HCT116 (cell line): ENCODE data around the gene GLOD4. TPM values are rescaled to one million over a fixed set of nuclear protein-coding genes. Genes with fewer than 3 reads are reported as not detected.

Source experiments
- ATAC-seq: fragments of 200-7000 bp; cut with Tn5 transposase; 2 replicates; pipeline ENCODE4 v1.9.1; 2020; ENCODE audit warnings: mild to moderate bottlenecking, moderate library complexity
- BruUV-seq: library from RNA; stranded (reverse); fragments of 400-500 nt; replicated peaks from 2 replicates; lab custom pipeline; 2021; lab: Mats Ljungman, UMichigan
- CTCF ChIA-PET: fragments of 300-600 bp; sonication (Branson Sonifier 250); formaldehyde crosslinking; loops from one replicate; lab custom pipeline; 2021; ENCODE audit warnings: antibody characterized with exemption; lab: Charles Lee
- POLR2A ChIA-PET: fragments of 300-600, 350-600 bp; sonication (Branson Sonifier 250); formaldehyde crosslinking; loops from one replicate; lab custom pipeline; 2021; ENCODE audit warnings: antibody characterized with exemption; lab: Charles Lee
- RAD21 ChIA-PET, 2 experiments: fragments of 300-600 bp; sonication (Branson Sonifier 250); formaldehyde crosslinking; loops; one replicate each; lab custom pipeline; 2023; ENCODE audit warnings: low total read pairs in 2 of 2; ENCODE audit not compliant: uncharacterized antibody in 2 of 2, unreplicated experiment in 2 of 2, low non-redundant PET in 1 of 2; lab: Charles Lee
- DNase-seq: peaks from one replicate; pipeline ENCODE4 v3.0.0-alpha.2; 2010; ENCODE audit warnings: low read depth, low spot score
- H2AFZ ChIP-seq: fragments of 200-600 bp; shearing (Covaris generic), sonication (generic); 2 replicates; pipeline ENCODE4 v1.6.1; 2017; ENCODE audit warnings: low read depth, mixed run types, mixed read lengths, antibody characterized with exemption, low read length; ENCODE audit not compliant: poor library complexity, severe bottlenecking
- H3K27ac ChIP-seq: 2 replicates; pipeline ENCODE4 v1.5.1; 2012; ENCODE audit warnings: low read depth, low read length
- H3K27me3 ChIP-seq: fragments of 200-600 bp; sonication (generic); 2 replicates; pipeline ENCODE4 v1.6.1; 2016; ENCODE audit warnings: mixed run types, low read length, mixed read lengths; ENCODE audit not compliant: insufficient read depth
- H3K36me3 ChIP-seq, 2 experiments: fragments of 200-500 bp in 1 of 2; fragments of 200-600 bp in 1 of 2; sonication (Bioruptor generic) in 1 of 2; sonication (generic) in 1 of 2; 2 replicates each; pipeline versions ENCODE4 v1.5.1 to v1.6.1; 2014 to 2016; ENCODE audit warnings: low read length in 2 of 2, inconsistent platforms in 1 of 2, mixed read lengths in 1 of 2, mixed run types in 1 of 2; ENCODE audit not compliant: insufficient read depth in 2 of 2, control insufficient read depth in 1 of 2
- H3K4me1 ChIP-seq, 2 experiments: fragments of 200-600 bp in 1 of 2; sonication (generic) in 1 of 2; 2 replicates each; pipeline versions ENCODE4 v1.5.1 to v1.6.1; 2012 to 2017; ENCODE audit warnings: low read length in 2 of 2, inconsistent platforms in 1 of 2, mild to moderate bottlenecking in 1 of 2, mixed read lengths in 1 of 2, mixed run types in 1 of 2, moderate library complexity in 1 of 2; ENCODE audit not compliant: insufficient read depth in 2 of 2, control insufficient read depth in 1 of 2
- H3K4me2 ChIP-seq: fragments of 200-600 bp; sonication (generic); 2 replicates; pipeline ENCODE4 v1.6.1; 2017; ENCODE audit warnings: mixed run types, low read length, mixed read lengths
- H3K4me3 ChIP-seq, 2 experiments: fragments of 200-600 bp in 1 of 2; sonication (generic) in 1 of 2; replicated peaks in 1 of 2; 2 replicates each; pipeline ENCODE4 v1.5.1; 2011 to 2016; ENCODE audit warnings: low read length in 2 of 2, control low read depth in 1 of 2, low read depth in 1 of 2, mild to moderate bottlenecking in 1 of 2, mixed read lengths in 1 of 2, mixed run types in 1 of 2
- H3K79me2 ChIP-seq: fragments of 200-600 bp; sonication (generic); 2 replicates; pipeline ENCODE4 v1.6.1; 2017; ENCODE audit warnings: mild to moderate bottlenecking, mixed run types, low read length, moderate library complexity, mixed read lengths; ENCODE audit not compliant: insufficient read depth
- H3K9ac ChIP-seq: fragments of 200-600 bp; sonication (generic); 2 replicates; pipeline ENCODE4 v1.6.1; 2016; ENCODE audit warnings: low read length, mixed read lengths
- H3K9me2 ChIP-seq: fragments of 200-600 bp; sonication (generic), shearing (Covaris generic); 2 replicates; pipeline ENCODE4 v1.6.1; 2017; ENCODE audit warnings: mixed run types, mild to moderate bottlenecking, moderate library complexity; ENCODE audit not compliant: insufficient read depth
- H3K9me3 ChIP-seq, 2 experiments: fragments of 200-500 bp in 1 of 2; fragments of 200-600 bp in 1 of 2; sonication (Bioruptor generic) in 1 of 2; sonication (generic) in 1 of 2; 2 replicates each; pipeline ENCODE4 v1.6.1; 2014 to 2017; ENCODE audit warnings: low read length in 2 of 2, mixed read lengths in 2 of 2, inconsistent platforms in 1 of 2, low read depth in 1 of 2, mild to moderate bottlenecking in 1 of 2, mixed run types in 1 of 2, moderate library complexity in 1 of 2; ENCODE audit not compliant: control insufficient read depth in 1 of 2, insufficient read depth in 1 of 2
- H4K20me1 ChIP-seq: fragments of 200-600 bp; sonication (generic), shearing (Covaris generic); 2 replicates; pipeline ENCODE4 v1.6.1; 2017; ENCODE audit warnings: mixed run types, mild to moderate bottlenecking, moderate library complexity; ENCODE audit not compliant: insufficient read depth
- ATF3 ChIP-seq: IDR thresholded peaks from 2 replicates; pipeline ENCODE4 v1.6.1; 2012
- CBX3 ChIP-seq: IDR thresholded peaks from 2 replicates; pipeline ENCODE4 v1.6.1; 2012; ENCODE audit warnings: low read depth
- CEBPB ChIP-seq: IDR thresholded peaks from 2 replicates; pipeline ENCODE4 v1.6.1; 2012; ENCODE audit warnings: low read depth
- CTCF ChIP-seq, 3 experiments: fragments of 200-600 bp in 1 of 3; sonication (generic) in 1 of 3; IDR thresholded peaks in 2 of 3; conservative IDR thresholded peaks in 1 of 3; 2 replicates each; pipeline ENCODE4 v1.5.1; 2012 to 2017; ENCODE audit warnings: low read depth in 2 of 3, low read length in 2 of 3, antibody characterized with exemption in 1 of 3, borderline replicate concordance in 1 of 3, control low read depth in 1 of 3, mild to moderate bottlenecking in 1 of 3, mixed read lengths in 1 of 3, mixed run types in 1 of 3, moderate library complexity in 1 of 3; ENCODE audit not compliant: insufficient read depth in 1 of 3
- EGR1 ChIP-seq: IDR thresholded peaks from 2 replicates; pipeline ENCODE4 v1.6.1; 2012; ENCODE audit warnings: low read depth
- EZH2phosphoT487 ChIP-seq: fragments of 200-600 bp; IDR thresholded peaks from 2 replicates; pipeline ENCODE4 v1.6.1; 2018; ENCODE audit warnings: antibody characterized with exemption, borderline replicate concordance
- FOSL1 ChIP-seq: IDR thresholded peaks from 2 replicates; pipeline ENCODE4 v1.6.1; 2012; ENCODE audit warnings: low read depth
- JUND ChIP-seq: IDR thresholded peaks from 2 replicates; pipeline ENCODE4 v1.6.1; 2012
- MAX ChIP-seq: IDR thresholded peaks from 2 replicates; pipeline ENCODE4 v1.6.1; 2012
- POLR2A ChIP-seq: IDR thresholded peaks from 2 replicates; pipeline ENCODE4 v1.7.0; 2011; ENCODE audit warnings: borderline replicate concordance; ENCODE audit not compliant: insufficient read depth, insufficient read length; ENCODE audit errors: extremely low read depth
- POLR2AphosphoS5 ChIP-seq: IDR thresholded peaks from 2 replicates; pipeline ENCODE4 v1.6.1; 2011; ENCODE audit warnings: mild to moderate bottlenecking, low read depth, low read length, moderate library complexity
- RAD21 ChIP-seq: IDR thresholded peaks from 2 replicates; pipeline ENCODE4 v1.6.1; 2012; ENCODE audit warnings: low read depth, mild to moderate bottlenecking
- REST ChIP-seq: IDR thresholded peaks from 2 replicates; pipeline ENCODE4 v1.6.1; 2012; ENCODE audit warnings: low read depth
- SRF ChIP-seq: IDR thresholded peaks from 2 replicates; pipeline ENCODE4 v1.6.1; 2012; ENCODE audit warnings: low read depth
- TCF7L2 ChIP-seq: IDR thresholded peaks from 2 replicates; pipeline ENCODE4 v1.7.0; 2011; ENCODE audit warnings: borderline replicate concordance, inconsistent platforms; ENCODE audit not compliant: insufficient read depth, insufficient read length; ENCODE audit errors: extremely low read depth
- YY1 ChIP-seq: IDR thresholded peaks from 2 replicates; pipeline ENCODE4 v1.6.1; 2011; ENCODE audit warnings: low read length, low read depth, moderate library complexity, mild to moderate bottlenecking; ENCODE audit not compliant: insufficient replicate concordance; ENCODE audit errors: extremely low read depth
- ZBTB33 ChIP-seq: IDR thresholded peaks from 2 replicates; pipeline ENCODE4 v1.6.1; 2011; ENCODE audit warnings: mild to moderate bottlenecking, low read length, moderate library complexity; ENCODE audit not compliant: insufficient replicate concordance; ENCODE audit errors: extremely low read depth
- ZFX ChIP-seq: fragments of 450-650 bp; IDR thresholded peaks from 2 replicates; pipeline ENCODE4 v1.6.1; 2017
- ZNF274 ChIP-seq: fragments of 200-500 bp; sonication (Bioruptor generic); IDR thresholded peaks from 2 replicates; pipeline ENCODE4 v1.6.1; 2014; ENCODE audit warnings: mild to moderate bottlenecking, low read depth, low read length, inconsistent platforms
- intact Hi-C: fragments of 100-400 bp; cut with micrococcal nuclease; formaldehyde crosslinking; loops from 2 replicates; pipeline ENCODE4 v1.10.0; 2022
- total RNA-seq: library from RNA; stranded (reverse); gene quantifications from one replicate; pipeline ENCODE4 v1.2.1, GENCODE V29; 2021; ENCODE audit not compliant: unreplicated experiment

Gene GLOD4
- total RNA-seq, 1 experiment from 2014 or later: 80.7 TPM

- H3K36me3 ChIP-seq: peaks cover 3 to 7% of the 10 kb centered on the region in 2 experiments; a peak in 2 of 4 replicates
- H3K4me2 ChIP-seq: peak overlapping the region; percentile 82
- peak overlapping the region; percentile 80 for H3K9ac ChIP-seq
- no peaks in the 10 kb centered on the region for H3K9me3 ChIP-seq
- CTCF ChIA-PET: no interaction called here
- BruUV-seq: no TSS peak
- POLR2A ChIA-PET: no interaction called here
- H3K4me3 ChIP-seq: peak overlapping the region; percentile 72 to 75
- RAD21 ChIA-PET: no interaction called here
- no peaks in the 10 kb centered on the region for H3K27me3 ChIP-seq
- ATAC-seq: peak; percentile 41
- peaks cover 3 to 22% of the 10 kb centered on the region in 2 experiments; a peak in 3 of 4 replicates for H3K4me1 ChIP-seq
- peak overlapping the region; percentile 61 for H3K27ac ChIP-seq
- H4K20me1 ChIP-seq: no peaks in the 10 kb centered on the region
- H3K9me2 ChIP-seq: no peaks in the 10 kb centered on the region
- intact Hi-C loops: no loop called here
- H3K79me2 ChIP-seq: peaks cover 40% of the 10 kb centered on the region
- no peak for DNase-seq
- H2AFZ ChIP-seq: no peak overlapping the region
- no peak for TF ChIP-seq FOSL1
- TF ChIP-seq SRF: no peak
- TF ChIP-seq TCF7L2: no peak
- TF ChIP-seq YY1: no peak
- TF ChIP-seq REST: no peak
- no peak for TF ChIP-seq MAX
- TF ChIP-seq ZBTB33: no peak
- no peak for TF ChIP-seq POLR2AphosphoS5
- no peak for TF ChIP-seq RAD21
- TF ChIP-seq ATF3: no peak
- no peak for TF ChIP-seq EZH2phosphoT487
- no peak for TF ChIP-seq CTCF (IDR thresholded peaks at IDR 0.05 in 2 of 3, conservative IDR thresholded peaks at IDR 0.05 in 1 of 3; ENCODE audit: borderline replicate concordance in 1 of 3, insufficient read depth in 1 of 3, low read depth in 2 of 3, low read length in 2 of 3)
- no peak for TF ChIP-seq ZNF274
- TF ChIP-seq ZFX: no peak
- no peak for TF ChIP-seq EGR1
- no peak for TF ChIP-seq CBX3
- no peak for TF ChIP-seq POLR2A
- no peak for TF ChIP-seq JUND
- TF ChIP-seq CEBPB: no peak
- TF ChIP-seq, all 23 proteins: peak for 0
These were observed 50.4 kb downstream of the GLOD4 start for GRCh38 chr17:731644-732066.
